Heart left ventricle (tissue), 13 donors: Measurements from ENCODE around the gene ZDHHC3.

Experiments
- CTCF ChIP-seq, 12 donors: fragments of 200-600 bp; sonication (generic) in 4 of 12; IDR thresholded peaks; one replicate each; pipeline versions ENCODE4 v1.5.0 to v1.8.0; 2018 to 2022; ENCODE audit warnings: antibody characterized with exemption in 12 of 12, mild to moderate bottlenecking in 5 of 12
- POLR2A ChIP-seq, 2 donors: fragments of 450-650 bp; IDR thresholded peaks; one replicate each; pipeline ENCODE4 v1.6.1; 2017; ENCODE audit warnings: antibody characterized with exemption in 2 of 2, mild to moderate bottlenecking in 2 of 2, moderate library complexity in 2 of 2
- donor health status: ischemic (EF 13 %, LVEDD 7.1; RV severe dilation, severe dysfunction).
- donor health status: DM: no; HTN: yes; CAD: no.
- donor health status: DM: no; HTN: no; CAD: no.
- donor health status: ischemic (EF 25% LVEDD 6.9; RV normal size, moderate dysfunction).
- donor health status: ischemic (EF 25% LVEDD 5.7; RV mildly dilated, moderate dysfunction).
- donor health status: ischemic (EF 35%, LVEDD 5.7; RV mildly dilated, moderate dysfunction).
- donor health status: nonischemic (EF 11% LVEDD 7.7; RV severe dilation, severe dysfunction).
- donor health status: DM: yes; HTN: yes; CAD: no.
- donor health status: PGD.
- donor health status: ischemic (EF 29% LVEDD 5.4; RV normal size, mild dysfunction).
- donor health status: nonischemic (EF 23%, LVEDD 6.1; RV moderate dilation, normal function).

DNA sequence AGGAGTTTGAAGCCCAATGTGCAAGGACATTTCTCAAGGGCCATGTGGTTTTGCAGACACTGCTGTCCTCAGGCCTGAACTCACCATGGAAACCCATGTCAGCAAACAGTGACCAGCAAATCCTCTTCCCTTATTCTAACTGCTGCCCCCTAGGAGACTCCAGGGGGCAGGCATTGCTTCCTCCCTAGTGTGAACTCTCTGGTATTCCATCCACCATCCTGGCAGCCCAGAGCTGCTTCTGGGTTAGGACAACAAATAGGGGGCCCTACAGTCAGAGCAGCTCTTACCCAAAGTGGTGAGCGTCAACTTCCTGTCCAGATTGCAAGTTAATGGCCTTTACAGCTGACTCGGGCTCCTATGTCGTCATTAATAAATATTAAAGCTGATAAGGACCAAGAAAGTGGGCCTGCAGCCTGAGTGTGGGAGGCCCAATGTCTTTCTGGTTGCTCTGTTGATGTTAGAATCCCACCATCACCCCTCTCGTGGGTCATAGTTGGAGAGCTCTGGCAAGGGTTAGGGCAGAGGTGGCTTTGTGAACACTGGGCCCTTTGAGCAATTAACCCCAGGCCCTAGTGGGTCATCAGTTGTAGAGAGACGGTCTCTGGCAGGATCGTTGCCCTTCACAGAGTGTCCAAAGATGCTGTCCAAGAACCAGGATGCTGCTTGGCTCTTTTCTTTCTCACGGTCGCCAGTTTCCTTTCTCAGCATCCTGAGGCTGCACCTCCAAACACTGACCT, 60.1 kb downstream of the ZDHHC3 start:
- TF ChIP-seq CTCF (IDR thresholded peaks at IDR 0.05): peak in 1 of 12 donors; percentile 15
- TF ChIP-seq POLR2A (IDR thresholded peaks at IDR 0.05): no peak
